A673 (cell line): Measurements from ENCODE around the gene KCNJ11.

Source experiments
- CTCF ChIP-seq: fragments of 300-800, 200-600 bp; sonication (generic); conservative IDR thresholded peaks from 2 replicates; pipeline ENCODE4 v1.5.1; 2017; ENCODE audit warnings: low read depth, mild to moderate bottlenecking, antibody characterized with exemption, low read length, moderate library complexity, mixed read lengths
- EZH2 ChIP-seq: fragments of 200-600 bp; sonication (generic); IDR thresholded peaks from 2 replicates; pipeline ENCODE4 v1.6.1; 2017; ENCODE audit warnings: borderline replicate concordance, low read depth, mild to moderate bottlenecking, mixed read lengths, antibody characterized with exemption, low read length; ENCODE audit not compliant: poor library complexity, severe bottlenecking

- TF ChIP-seq CTCF: no peak
- no peak for TF ChIP-seq EZH2
These were observed 33.3 kb upstream of the KCNJ11 start for GRCh38 chr11:17421781-17422180.
